Hepatic stellate cell (primary cell): ENCODE data around the gene KRTCAP2.
"Not testable (repeated sequence)": the region's sequence is repeated elsewhere in the genome, so short reads cannot be mapped to it uniquely, and the experiment has no call there.

Source experiments
- DNase-seq: peaks from one replicate; pipeline ENCODE4 v3.0.0; 2011; ENCODE audit warnings: low spot score

The KRTCAP2 gene

GRCh38 chr1:155168456-155169210 is 4.5 kb downstream of the KRTCAP2 start:
- DNase-seq = no peak

GRCh38 chr1:155168105-155168445 is 5.0 kb downstream of the KRTCAP2 start:
- DNase-seq = not testable (repeated sequence)

- peak; percentile 78 for DNase-seq
Observed at GRCh38 chr1:155167166-155168104, 5.7 kb downstream of the KRTCAP2 start.

- no peak for DNase-seq
Observed at GRCh38 chr1:155166471-155167165, 6.5 kb downstream of the KRTCAP2 start.

GRCh38 chr1:155166051-155166470 is 7.0 kb downstream of the KRTCAP2 start:
- no peak for DNase-seq

GRCh38 chr1:155164625-155165024 is 8.5 kb downstream of the KRTCAP2 start:
- not testable (repeated sequence) for DNase-seq

GRCh38 chr1:155163785-155164184 is 9.3 kb downstream of the KRTCAP2 start:
- not testable (repeated sequence) for DNase-seq

GRCh38 chr1:155162631-155163030 is 10.5 kb downstream of the KRTCAP2 start:
- not testable (repeated sequence) for DNase-seq

GRCh38 chr1:155160128-155160527 is 13.0 kb downstream of the KRTCAP2 start:
- DNase-seq = no peak

- DNase-seq = no peak
Observed at GRCh38 chr1:155158991-155159390, 14.1 kb downstream of the KRTCAP2 start.

- DNase-seq = not testable (repeated sequence)
Observed at GRCh38 chr1:155155996-155156643, 17.0 kb downstream of the KRTCAP2 start.

GRCh38 chr1:155145491-155145890 is 27.6 kb downstream of the KRTCAP2 start:
- no peak for DNase-seq

GRCh38 chr1:155141749-155142148 is 31.4 kb downstream of the KRTCAP2 start:
- DNase-seq = no peak

GRCh38 chr1:155140630-155140953 is 32.5 kb downstream of the KRTCAP2 start:
- no peak for DNase-seq

- peak; percentile 86 for DNase-seq
Observed at GRCh38 chr1:155139895-155140629, 33.0 kb downstream of the KRTCAP2 start, which contains the start of gene DPM3. TSS of gene DPM3 (minus strand) at chr1:155140531. CDS start at chr1:155140240, 291 bp downstream.

- no peak for DNase-seq
Observed at GRCh38 chr1:155137154-155137949, 35.8 kb downstream of the KRTCAP2 start.

- no peak for DNase-seq
Observed at GRCh38 chr1:155136748-155137147, 36.4 kb downstream of the KRTCAP2 start.

GRCh38 chr1:155135415-155136028 is 37.6 kb downstream of the KRTCAP2 start, which contains the start of gene SLC50A1:
TSS of gene SLC50A1 (plus strand) at chr1:155135852. CDS start at chr1:155135912, 60 bp downstream.
- DNase-seq = peak; percentile 94

GRCh38 chr1:155134880-155135414 is 38.2 kb downstream of the KRTCAP2 start:
- peak; percentile 93 for DNase-seq
